NCI-H1048 (cell line): ENCODE measurements around the gene TIMELESS.
"Not testable (repeated sequence)": the region's sequence is repeated elsewhere in the genome, so short reads cannot be mapped to it uniquely, and the experiment has no call there.

Source experiments
- DNase-seq: peaks from one replicate; lab custom pipeline; 2025; lab: John Stamatoyannopoulos, UW

The TIMELESS gene

DNA sequence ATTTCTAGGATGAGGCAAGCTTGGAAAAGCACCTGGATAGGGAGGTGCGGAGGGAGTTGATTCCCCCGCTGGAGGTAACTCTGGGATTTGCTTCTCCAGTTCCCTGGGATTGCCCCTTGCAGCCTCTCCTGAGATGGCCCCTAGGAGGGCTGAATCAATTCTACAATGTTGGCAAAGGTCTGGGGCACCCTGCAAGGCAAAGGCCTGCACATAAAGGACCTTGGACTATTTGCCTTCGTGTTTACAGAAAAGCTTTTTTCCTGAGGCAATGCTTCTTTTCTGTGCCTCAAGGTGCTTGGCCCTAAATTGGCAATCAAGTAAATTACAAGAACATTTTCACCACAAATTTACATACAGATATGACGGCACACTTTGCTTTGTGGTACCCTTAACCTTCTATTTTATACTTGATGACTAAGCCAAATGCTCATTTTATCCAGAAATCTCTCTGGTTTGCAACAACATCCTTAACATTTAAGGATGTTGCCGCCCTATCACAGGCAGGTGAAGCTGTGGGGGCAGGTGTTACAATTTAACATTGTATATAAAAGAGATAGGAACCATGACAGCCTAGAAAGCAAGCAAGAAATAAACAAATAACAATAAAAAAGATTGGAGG, 40.3 kb downstream of the TIMELESS start:
- no peak for DNase-seq

DNA sequence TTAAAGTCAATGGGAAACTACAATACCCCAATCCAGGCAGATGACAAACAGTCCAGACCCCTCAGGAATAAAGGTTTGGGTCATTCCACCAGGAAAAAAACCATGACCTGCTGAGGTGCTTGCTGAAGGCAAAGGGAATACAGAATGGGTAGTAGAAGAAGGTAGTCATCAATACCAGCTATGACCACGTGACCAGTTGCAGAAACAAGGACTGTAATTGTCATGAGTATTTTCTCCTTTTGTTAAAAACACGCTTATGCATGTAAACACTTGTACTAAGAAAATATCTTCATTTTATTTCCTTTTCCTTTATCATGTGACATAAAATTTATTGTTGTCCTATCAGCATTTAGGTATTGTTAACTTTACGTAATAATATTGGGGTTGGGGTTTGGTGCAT, 45.0 kb downstream of the TIMELESS start:
- not testable (repeated sequence) for DNase-seq

DNA sequence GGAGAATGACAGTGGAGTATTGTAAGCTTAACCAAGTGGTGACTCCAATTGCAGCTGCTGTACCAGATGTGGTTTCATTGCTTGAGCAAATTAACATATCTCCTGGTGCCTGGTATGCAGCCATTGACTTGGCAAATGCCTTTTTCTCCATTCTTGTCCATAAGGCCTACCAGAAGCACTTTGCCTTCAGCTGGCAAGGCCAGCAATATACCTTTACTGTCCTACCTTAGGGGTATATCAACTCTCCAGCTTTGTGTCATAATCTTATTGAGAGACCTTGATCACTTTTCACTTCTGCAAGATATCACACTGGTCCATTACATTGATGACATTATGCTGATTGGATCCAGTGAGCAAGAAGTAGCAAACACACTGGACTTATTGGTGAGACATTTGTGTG, 47.6 kb downstream of the TIMELESS start:
- DNase-seq: not testable (repeated sequence)

DNA sequence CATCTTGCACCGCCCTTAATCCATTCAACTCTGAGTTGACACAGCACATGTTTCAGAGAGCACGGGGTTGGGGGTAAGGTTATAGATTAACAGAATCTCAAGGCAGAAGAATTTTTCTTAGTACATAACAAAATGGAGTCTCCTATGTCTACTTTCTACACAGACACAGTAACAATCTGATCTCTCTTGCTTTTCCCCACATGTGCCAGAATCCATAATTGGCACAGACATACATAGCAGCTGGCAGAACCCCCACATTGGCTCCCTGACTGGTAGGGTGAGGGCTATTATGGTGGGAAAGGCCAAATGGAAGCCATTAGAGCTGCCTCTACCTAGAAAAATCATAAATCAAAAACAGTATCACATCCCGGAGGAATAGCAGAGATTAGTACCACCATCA, 48.1 kb downstream of the TIMELESS start:
- not testable (repeated sequence) for DNase-seq

DNA sequence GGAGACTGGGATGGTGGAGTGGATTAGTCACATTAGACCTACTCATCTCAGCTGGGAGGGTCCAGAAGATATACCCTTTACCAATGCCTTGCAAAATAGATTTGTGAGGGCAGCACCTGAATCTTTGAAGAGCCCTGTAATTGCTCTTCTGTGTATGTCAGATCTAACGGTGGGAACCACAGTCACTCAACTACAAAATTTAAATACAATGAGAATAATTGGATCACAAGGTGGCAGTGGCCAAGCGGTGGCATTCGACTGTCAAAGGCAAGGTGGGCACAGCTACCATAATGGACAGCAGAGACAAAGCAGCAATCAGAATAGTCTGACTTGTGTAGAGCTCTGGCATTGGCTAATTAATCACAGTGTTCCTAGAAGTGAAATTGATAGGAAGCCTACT, 49.8 kb downstream of the TIMELESS start:
- not testable (repeated sequence) for DNase-seq

DNA sequence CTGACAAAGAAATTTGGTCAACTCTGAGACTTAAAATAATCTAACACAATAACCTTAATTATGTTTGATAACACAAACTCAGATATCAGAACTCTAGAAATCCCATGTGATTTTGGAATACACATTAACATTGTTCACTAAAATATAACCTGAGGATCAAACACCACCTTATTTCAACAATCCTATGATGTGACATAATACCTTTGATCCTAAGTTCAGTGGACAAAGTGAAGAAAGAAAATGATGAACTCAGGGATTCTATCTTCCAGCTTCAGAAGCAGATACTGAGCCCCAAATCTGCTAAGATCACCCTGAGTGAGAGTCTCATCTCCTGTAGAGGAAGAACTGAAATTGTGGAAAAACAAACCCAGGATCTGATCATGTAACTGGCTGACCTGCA, 50.9 kb downstream of the TIMELESS start:
- no peak for DNase-seq

DNA sequence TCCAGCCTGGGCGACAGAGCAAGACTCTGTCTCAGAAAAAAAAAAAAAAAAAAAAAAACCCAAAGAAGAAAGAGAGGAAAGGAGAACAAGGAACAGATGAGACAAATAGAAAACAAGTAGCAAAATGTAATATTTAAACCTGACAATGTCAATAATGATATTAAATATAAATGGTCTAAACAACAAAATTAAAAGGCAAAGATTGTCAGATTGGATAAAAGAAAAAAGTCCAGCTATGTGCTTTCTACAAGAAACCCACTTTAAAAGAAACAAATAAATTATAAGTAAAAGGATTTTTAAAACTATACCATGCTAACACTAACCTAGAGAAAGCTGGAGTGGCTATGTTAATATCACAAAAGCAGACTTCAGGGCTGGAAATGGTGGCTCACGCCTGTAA, 56.9 kb downstream of the TIMELESS start:
- no peak for DNase-seq

DNA sequence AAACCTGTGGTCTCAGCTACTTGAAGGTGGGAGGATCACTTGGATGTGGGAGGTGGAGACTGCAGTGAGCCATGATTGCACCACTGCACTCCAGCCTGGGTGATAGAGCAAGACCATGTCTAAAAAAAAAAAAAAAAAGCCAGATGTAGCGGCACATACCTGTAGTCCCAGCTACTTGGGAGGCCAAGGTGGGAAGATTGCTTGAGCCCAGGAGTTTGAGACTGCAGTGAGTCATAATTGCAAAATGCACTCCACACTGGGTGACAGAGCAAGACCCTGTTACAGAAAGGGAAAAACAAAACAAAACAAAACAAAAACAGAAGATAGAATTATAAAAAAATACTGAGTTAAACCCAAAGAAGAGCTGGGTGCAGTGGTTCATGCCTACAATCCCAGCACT, 57.5 kb downstream of the TIMELESS start:
- no peak for DNase-seq

DNA sequence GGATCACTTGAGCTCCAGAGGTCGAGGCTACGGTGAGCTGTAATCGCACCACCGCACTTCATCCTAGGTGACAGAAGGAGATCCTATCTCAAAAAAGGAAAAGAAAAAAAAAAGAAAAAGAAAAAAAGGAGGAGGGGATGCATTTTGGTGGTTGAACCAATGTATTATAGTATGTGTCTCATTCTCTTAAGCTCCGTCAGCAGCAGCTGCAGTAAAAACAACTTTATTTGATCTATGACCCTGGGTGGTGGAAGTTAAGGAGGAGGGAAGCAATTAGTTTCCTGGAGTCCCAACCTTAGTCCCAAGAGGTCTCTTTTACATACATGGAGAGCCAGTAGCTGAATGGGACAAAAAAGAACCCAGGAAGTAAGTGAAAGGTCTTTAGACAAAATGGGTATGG, 59.8 kb downstream of the TIMELESS start:
- DNase-seq: no peak

DNA sequence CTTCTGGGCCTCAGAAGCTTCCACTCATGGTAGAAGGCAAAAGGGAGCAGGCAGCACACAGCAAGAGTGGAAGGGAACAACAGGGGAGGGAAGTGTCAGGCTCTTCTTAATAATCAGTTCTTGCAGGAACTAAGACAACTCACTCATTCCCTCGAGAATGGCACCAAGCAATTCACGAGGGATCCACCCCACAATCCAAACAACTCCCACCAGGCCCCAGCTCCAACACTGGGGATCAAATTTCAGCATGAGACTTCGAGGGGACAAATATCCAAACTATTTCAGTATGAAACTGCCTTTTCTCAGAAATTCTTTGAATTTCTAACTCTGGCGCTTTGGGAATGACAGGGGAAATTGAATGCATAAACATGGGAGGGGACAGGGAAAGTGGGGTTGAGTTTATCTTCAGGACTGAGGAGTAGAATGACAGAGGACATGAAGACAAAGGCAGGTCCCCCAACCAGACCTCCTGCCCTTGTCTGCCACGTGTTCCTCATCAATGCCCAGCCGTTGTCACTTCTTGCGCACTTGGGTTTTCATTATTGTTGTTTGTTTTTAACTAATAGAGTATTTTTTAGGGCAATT, 62.0 kb downstream of the TIMELESS start:
- no peak for DNase-seq

DNA sequence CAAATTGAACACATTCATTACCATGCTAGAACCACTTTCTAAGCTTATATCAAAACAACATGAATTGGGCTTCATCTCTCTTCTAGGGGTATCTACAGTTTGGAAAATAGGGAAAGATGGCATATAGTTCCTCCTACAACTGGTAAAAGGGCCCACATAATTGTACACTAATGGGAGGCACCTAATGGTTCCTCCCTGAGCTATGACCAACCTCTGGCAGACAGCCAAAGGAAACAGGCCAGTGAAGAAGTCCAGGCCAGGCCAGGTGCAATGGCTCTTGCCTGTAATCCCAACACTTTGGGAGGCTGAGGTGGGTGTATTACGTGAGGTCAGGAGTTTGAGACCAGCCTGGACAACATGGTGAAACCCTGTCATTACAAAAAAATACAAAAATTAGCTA, 63.4 kb downstream of the TIMELESS start:
- DNase-seq: no peak

DNA sequence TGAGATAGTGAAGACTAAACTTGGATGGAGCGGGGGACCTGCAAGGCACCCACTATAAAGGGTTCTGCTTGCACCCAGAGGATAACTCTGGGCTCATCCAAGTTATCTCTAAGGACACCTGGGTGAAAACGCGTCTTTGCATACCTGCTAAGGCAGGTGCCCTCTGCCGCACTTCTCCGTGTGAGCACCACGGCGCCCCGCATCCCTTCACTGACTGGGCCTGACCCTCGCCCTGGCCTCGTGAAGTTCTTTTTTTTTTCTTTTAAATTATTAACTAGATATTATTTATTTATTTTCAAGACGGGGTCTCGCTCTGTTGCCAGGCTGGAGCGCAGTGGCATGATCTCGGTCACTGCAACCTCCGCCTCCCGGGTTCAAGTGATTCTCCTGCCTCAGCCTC, 66.6 kb downstream of the TIMELESS start:
- DNase-seq: no peak

DNA sequence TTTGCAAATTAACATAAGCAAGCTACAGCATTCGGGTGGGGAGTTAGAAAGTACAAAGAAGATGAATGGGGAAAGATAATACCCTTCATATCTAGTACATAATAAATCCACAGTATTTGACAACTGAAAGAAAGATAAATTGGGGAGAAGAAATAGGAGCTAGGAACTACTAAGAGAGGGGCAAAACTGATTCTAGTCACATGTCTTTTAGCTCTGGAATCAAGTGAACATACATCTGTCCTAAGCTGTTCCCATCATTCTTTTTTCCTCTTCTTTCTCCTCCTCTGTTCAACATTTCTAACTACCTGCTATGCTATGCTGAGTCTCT, 71.3 kb downstream of the TIMELESS start:
- no peak for DNase-seq

DNA sequence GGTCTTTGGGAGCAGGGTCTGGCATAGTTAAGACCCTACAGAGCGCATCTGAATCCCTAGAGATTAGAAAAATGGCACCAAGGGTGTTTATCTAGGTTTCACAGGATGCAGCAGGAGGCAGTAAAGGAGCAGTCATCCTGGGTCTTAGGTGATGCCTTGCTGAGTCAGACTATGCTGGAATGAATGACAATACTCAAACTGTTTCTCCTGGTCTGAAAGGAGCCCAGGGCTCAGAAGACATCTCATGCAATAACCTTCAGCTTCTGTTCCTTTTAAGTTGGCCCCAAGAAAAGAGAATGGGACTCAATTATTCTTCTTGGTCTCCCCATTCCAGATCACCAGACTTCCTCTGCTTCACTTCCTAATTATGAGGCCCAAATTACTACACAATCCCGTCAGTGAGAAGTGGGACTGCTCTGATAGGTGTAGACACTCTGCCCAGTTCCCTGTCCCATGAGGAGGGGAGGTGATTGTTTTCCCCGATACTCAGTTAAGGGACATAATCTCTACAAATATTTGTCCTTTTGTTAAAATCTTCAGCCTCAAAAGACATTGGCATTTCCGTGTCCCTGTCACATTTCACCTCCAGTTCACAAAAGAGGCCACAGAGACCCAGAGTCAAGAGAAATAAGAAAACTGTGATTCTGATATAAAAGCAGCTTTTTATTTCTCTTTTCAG, 71.8 kb downstream of the TIMELESS start:
- DNase-seq: no peak

DNA sequence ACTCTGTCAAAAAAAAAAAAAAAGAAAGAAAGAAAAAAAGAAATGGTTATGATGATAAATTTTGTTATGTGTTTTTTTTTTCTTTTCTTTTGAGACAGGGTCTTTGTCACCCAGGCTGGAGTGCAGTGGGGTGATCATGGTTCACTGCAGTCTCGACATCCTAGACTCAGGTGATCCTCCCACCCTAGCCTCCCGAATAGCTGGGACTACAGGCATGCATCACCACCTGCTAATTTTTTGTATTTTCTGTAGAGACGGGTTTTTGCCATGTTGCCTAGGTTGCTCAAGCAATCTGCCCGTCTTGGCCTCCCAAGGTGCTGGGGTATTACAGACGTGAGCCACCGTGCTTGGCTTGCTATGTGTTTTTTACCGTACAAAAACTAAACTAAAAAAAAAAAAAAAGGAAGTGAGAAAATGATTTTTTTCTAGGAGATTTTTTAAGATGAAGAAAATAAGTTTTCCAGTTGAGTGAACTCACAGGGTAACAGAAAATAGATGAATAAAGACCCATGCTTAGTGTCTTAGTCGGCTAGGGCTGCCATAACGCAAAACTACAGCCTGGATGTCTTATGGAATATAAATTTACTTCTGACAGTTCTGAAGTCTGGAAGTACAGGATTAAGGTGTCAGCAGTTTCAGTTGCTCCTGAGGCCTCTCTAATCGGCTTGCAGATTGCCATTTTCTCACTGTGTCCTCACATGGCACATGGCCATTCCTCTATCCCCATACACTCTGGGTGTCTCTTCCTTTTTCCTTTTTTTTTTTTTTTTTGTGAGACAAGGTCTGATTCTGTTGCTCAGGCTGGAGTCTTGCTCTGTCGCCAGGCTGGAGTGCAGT, 73.4 kb downstream of the TIMELESS start:
- no peak for DNase-seq

DNA sequence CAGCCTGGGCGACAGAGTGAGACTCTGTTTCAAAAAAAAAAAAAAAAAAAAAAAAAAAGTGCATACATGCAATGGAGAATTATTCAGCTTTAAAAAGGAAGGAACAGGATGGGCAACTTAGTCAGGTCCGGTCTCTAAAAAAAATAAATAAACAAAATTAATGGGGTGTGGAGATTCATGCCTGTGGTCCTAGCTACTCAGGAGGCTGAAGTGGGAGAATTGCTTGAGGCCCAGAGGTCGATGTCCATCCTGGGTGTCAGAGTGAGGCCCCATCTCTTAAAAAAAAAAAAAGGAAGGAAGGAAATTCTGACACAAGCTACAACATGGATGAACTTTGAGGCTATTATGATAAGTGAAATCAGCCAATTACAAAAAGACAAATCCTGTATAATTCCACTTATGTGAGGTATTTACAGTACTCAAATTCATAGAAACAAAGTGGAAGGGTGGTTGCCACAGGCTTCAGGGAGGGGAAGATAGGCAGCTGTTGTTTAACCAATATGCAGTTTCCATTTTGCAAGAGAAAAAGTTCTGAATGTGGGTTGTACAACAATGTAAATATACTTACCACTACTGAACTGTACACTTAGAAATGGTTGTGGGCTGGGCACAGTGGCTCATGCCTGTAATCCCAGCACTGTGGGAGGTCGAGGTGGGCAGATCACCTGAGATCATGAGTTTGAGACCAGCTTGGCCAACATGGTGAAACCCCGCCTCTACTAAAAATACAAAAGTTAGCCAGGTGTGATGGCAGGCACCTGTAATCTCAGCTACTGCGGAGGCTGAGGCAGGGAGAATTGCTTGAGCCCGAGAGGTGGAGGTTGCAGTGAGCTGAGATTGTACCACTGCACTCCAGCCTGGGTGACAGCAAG, 74.3 kb downstream of the TIMELESS start:
- no peak for DNase-seq

DNA sequence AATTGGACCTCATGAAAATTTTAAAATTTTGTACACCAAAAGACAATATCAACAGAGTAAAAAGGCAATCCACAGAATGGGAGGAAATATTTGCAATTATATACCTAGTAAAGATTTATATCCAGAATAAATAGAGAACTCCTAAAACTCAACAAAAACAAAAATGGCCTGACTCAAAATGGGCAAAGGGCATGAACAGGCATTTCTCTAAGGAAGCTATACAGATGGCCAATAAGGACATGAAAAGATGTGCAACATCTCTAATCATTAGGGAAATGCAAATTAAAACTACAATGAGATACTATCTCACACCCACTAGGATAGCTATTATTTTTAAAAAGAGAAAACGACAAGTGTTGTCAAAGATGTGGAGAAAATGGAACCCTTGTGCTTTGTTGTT, 75.7 kb downstream of the TIMELESS start:
- DNase-seq: no peak

DNA sequence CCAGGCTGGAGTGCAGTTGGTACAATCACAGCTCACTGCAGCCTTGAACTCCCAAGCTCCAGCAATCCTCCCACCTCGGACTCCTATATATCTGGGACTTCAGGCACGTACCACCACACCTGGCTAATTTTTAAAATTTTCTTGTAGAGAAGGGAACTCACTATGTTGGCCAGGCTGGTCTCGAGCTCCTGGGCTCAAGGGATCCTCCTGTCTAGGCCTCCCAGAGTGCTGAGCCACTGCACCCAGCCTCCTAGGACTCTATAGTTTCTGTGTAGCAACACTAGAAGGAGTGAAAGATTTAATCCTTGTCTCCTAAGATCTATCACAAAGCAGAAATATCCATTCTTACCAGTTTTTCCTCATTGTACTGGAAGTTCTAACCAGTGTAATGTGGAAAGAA, 82.3 kb downstream of the TIMELESS start:
- DNase-seq: no peak
